ENCODE results near the gene ACSL1. TPM values are rescaled to one million over a fixed set of nuclear protein-coding genes. Genes with fewer than 3 reads are reported as not detected.

Gene ACSL1
- total and polyA plus RNA-seq, 8 donors = 42.8 to 1,170 (median 51.3) TPM

GRCh38 chr4:184863916-184864315, 38.1 kb upstream of the ACSL1 start:
- WGBS, 5 donors = 59 to 74% (median 66%) methylated on average over 3 of the region's 3 CpGs
- no peak for DNase-seq
- Histone ChIP-seq H3K4me3 (no peak overlapping the region), H3K27ac (no peak overlapping the region), H3K27me3 (no peaks in the 10 kb centered on the region), H3K4me1 (no peaks in the 10 kb centered on the region), H3K36me3 (no peaks in the 10 kb centered on the region), H3K9me3 (no peaks in the 10 kb centered on the region)
- intact Hi-C loops (cut with DNase I; ENCODE audit: low total_unique reads) = no loop called here
- no peak for TF ChIP-seq EP300 (IDR thresholded peaks at IDR 0.05)
- no peak for TF ChIP-seq POLR2A (IDR thresholded peaks at IDR 0.05)
- TF ChIP-seq CTCF (IDR thresholded peaks at IDR 0.05) = no peak
- TF ChIP-seq POLR2AphosphoS5 (IDR thresholded peaks at IDR 0.05) = no peak

- H3K4me3 ChIP-seq = no peak overlapping the region
- WGBS, 5 donors = 75 to 89% (median 78%) methylated on average over 5 of the region's 5 CpGs
Measured at GRCh38 chr4:184861047-184861446, 35.3 kb upstream of the ACSL1 start.

GRCh38 chr4:184860018-184860779, 34.4 kb upstream of the ACSL1 start:
- WGBS, 5 donors = 78 to 86% (median 82%) methylated on average over 15 of the region's 15 CpGs
- no peak for TF ChIP-seq EP300 (IDR thresholded peaks at IDR 0.05)
- TF ChIP-seq POLR2AphosphoS5 (IDR thresholded peaks at IDR 0.05) = no peak
- TF ChIP-seq CTCF (IDR thresholded peaks at IDR 0.05) = no peak
- TF ChIP-seq POLR2A (IDR thresholded peaks at IDR 0.05) = no peak
- intact Hi-C loops (cut with DNase I; ENCODE audit: low total_unique reads) = no loop called here
- Histone ChIP-seq H3K4me1 (no peaks in the 10 kb centered on the region), H3K27ac (peak overlapping the region in 1 of 5 donors; percentile 34), H3K27me3 (no peaks in the 10 kb centered on the region), H3K36me3 (no peaks in the 10 kb centered on the region), H3K4me3 (no peak overlapping the region), H3K9me3 (no peaks in the 10 kb centered on the region)
- DNase-seq = no peak

More at GRCh38 chr4:184861047-184861446, 35.3 kb upstream of the ACSL1 start:
- no peaks in the 10 kb centered on the region for H3K9me3 ChIP-seq
- no peaks in the 10 kb centered on the region for H3K36me3 ChIP-seq
- DNase-seq = no peak
- H3K27me3 ChIP-seq = no peaks in the 10 kb centered on the region
- intact Hi-C loops (cut with DNase I; ENCODE audit: low total_unique reads) = no loop called here
- peak overlapping the region in 1 of 5 donors; percentile 34 for H3K27ac ChIP-seq
- H3K4me1 ChIP-seq = no peaks in the 10 kb centered on the region
- TF ChIP-seq POLR2A (IDR thresholded peaks at IDR 0.05) (no peak), CTCF (IDR thresholded peaks at IDR 0.05) (no peak), POLR2AphosphoS5 (IDR thresholded peaks at IDR 0.05) (no peak), EP300 (IDR thresholded peaks at IDR 0.05) (no peak)

- TF ChIP-seq CTCF (IDR thresholded peaks at IDR 0.05) (no peak), POLR2AphosphoS5 (IDR thresholded peaks at IDR 0.05) (no peak), EP300 (IDR thresholded peaks at IDR 0.05) (no peak)
- Histone ChIP-seq H3K9me3 (no peaks in the 10 kb centered on the region), H3K4me3 (no peak overlapping the region), H3K4me1 (no peaks in the 10 kb centered on the region), H3K36me3 (no peaks in the 10 kb centered on the region), H3K27ac (peak overlapping the region in 1 of 5 donors; percentile 22), H3K27me3 (no peaks in the 10 kb centered on the region)
- DNase-seq = no peak
- intact Hi-C loops (cut with DNase I; ENCODE audit: low total_unique reads) = no loop called here
- WGBS, 5 donors = 73 to 86% (median 79%) methylated on average over 10 to 11 of the region's 11 CpGs
Measured at GRCh38 chr4:184857441-184858121, 31.8 kb upstream of the ACSL1 start.

All from stomach (tissue), 9 donors.